K562 (cell line): ENCODE measurements around the gene CTBS. TPM values are rescaled to one million over a fixed set of nuclear protein-coding genes. Genes with fewer than 3 reads are reported as not detected.

Source experiments
- CBFA2T2 ChIP-seq: fragments of 450-650 bp; conservative IDR thresholded peaks from 2 replicates; pipeline ENCODE4 v1.6.1; 2017; ENCODE audit warnings: mild to moderate bottlenecking
- CBFB ChIP-seq: sonication (generic); formaldehyde crosslinking; IDR thresholded peaks from 2 replicates; pipeline ENCODE4 v1.4.0; 2020; ENCODE audit warnings: mild to moderate bottlenecking, missing genetic modification reagents
- CBX2 ChIP-seq: fragments of 200-600 bp; sonication (generic); IDR thresholded peaks from one replicate; pipeline ENCODE4 v1.6.1; 2012; ENCODE audit warnings: mild to moderate bottlenecking, low read length, inconsistent platforms; ENCODE audit not compliant: insufficient read depth, poor library complexity, severe bottlenecking
- CEBPG ChIP-seq, 3 experiments: fragments of 200-800 bp in 1 of 3; sonication (Bioruptor generic) in 1 of 3; sonication (generic) in 1 of 3; formaldehyde crosslinking in 1 of 3; IDR thresholded peaks in 2 of 3; conservative IDR thresholded peaks in 1 of 3; 2 replicates each; pipeline versions ENCODE4 v1.6.1 to v1.8.0; 2016 to 2022; ENCODE audit warnings: missing compliant biosample characterization in 2 of 3, missing genetic modification characterization in 2 of 3, mild to moderate bottlenecking in 1 of 3, missing genetic modification reagents in 1 of 3
- EP400 ChIP-seq: fragments of 450-650 bp; IDR thresholded peaks from 2 replicates; pipeline ENCODE4 v1.6.1; 2017; ENCODE audit warnings: antibody characterized with exemption, mild to moderate bottlenecking, moderate library complexity
- FIP1L1 ChIP-seq: fragments of 200-400 bp; formaldehyde crosslinking; IDR thresholded peaks from 2 replicates; pipeline ENCODE4 v1.6.1; 2018; ENCODE audit warnings: mild to moderate bottlenecking, low read depth, low read length; ENCODE audit not compliant: poor library complexity, severe bottlenecking
- HNRNPK ChIP-seq: fragments of 200-400 bp; formaldehyde crosslinking; IDR thresholded peaks from one replicate; pipeline ENCODE4 v1.6.1; 2018; ENCODE audit warnings: mild to moderate bottlenecking, low read depth, low read length; ENCODE audit not compliant: poor library complexity, severe bottlenecking
- RNF2 ChIP-seq: sonication (generic); IDR thresholded peaks from 2 replicates; pipeline ENCODE4 v1.6.1; 2016
- polyA plus RNA-seq, 8 experiments: library from polyadenylated mRNA; depleted of rRNA in 4 of 8; stranded (reverse) in 5 of 8; unstranded in 3 of 8; fragments of >200 nt; fragmentation: Nextera tagmentation in 2 of 8; fragmentation: Illumina TruSeq in 1 of 8; extraction: Ambion mirVana in 2 of 8; extraction: Trizol in 1 of 8; gene quantifications; 2 replicates each; pipeline versions ENCODE4 v1.2.1 to v1.2.3, GENCODE V29; 2011 to 2014; ENCODE audit warnings: inconsistent platforms in 1 of 8, missing spikeins in 1 of 8
- total RNA-seq, 7 experiments: library from RNA; depleted of rRNA in 6 of 7; stranded (reverse); fragments of >200 nt in 6 of 7; fragmentation: Illumina TruSeq in 2 of 7; extraction: Trizol in 2 of 7; gene quantifications; 2 replicates each; pipeline versions ENCODE4 v1.2.1 to v1.2.3, GENCODE V29; 2011 to 2021; ENCODE audit warnings: low replicate concordance in 1 of 7
- TF ChIP-seq, protein P1 (sequence below): IDR thresholded peaks from 3 replicates; pipeline ENCODE4 v1.6.1; 2011; ENCODE audit warnings: borderline replicate concordance, mild to moderate bottlenecking; ENCODE audit not compliant: insufficient read length, insufficient read depth
- TF ChIP-seq, protein P2 (sequence below): fragments of 450-650 bp; IDR thresholded peaks from 2 replicates; pipeline ENCODE4 v1.6.1; 2016
- TF ChIP-seq, protein P3 (sequence below): fragments of 450-650 bp; IDR thresholded peaks from 2 replicates; pipeline ENCODE4 v1.6.1; 2016; ENCODE audit warnings: mild to moderate bottlenecking, moderate library complexity

The CTBS gene
- total and polyA plus RNA-seq, 9 of the 15 experiments (the other 6 are each of a cell fraction or from before 2014, with no cell fraction given) = 3.0 to 19.8 (median 9.9) TPM

DNA sequence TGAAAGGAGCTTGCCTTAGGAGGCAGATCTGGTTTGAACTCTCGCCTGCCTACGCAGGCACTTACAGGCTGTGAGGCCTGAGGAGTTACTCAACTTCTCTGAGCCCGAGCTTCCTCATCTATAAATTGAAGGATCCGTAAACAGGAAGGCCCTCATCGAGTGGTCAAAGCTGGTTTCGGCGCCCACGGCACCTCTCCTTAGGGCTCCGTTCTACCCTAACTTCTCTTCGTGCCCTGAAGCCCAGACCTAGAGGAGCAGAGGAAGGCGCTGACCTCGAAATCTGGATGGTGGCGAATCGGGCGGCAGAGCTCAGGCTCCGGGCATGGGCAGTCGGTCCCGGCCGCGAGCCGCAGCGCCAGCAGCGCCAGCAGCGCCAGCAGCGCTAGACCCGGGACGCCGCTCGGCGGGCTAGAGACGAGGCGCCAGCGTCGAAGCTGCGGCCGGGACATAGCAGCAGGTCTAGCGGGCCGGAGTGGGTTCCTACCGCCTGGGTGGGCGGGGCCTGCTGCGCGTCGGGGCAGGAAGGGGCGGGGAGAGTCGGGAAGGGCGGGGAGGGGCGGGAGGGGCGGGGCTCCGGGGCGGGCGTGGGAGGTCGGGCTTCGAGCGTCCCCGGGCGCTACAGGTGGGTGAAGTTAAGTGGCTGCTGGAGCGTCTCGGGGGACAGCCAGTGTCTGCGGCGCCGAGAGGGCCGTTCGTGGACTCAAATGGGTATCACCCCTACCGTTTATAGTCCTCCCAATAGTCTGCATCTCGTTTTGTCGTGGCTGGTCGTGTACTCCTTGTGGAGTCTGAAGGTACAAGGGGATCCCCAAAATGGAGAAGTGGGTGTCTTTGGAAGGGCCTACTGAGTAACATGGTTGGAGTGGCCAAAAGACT is at the start of gene CTBS (continued):
- TF ChIP-seq FIP1L1 (no peak), CEBPG (CRISPR knock-in tag; IDR thresholded peaks at IDR 0.05) (no peak), CEBPG (tag; conservative IDR thresholded peaks at IDR 0.05 in 1 of 2, IDR thresholded peaks at IDR 0.05 in 1 of 2) (peak; percentile 56 to 68; a peak in 3 of 4 replicates), CBX2 (no peak), RNF2 (peak; percentile 71), EP400 (peak; percentile 34; the same call in 1 of the 2 replicates), HNRNPK (peak; percentile 79), CBFA2T2 (no peak), CBFB (CRISPR knock-in tag) (no peak)
- TF ChIP-seq, protein P1, sequence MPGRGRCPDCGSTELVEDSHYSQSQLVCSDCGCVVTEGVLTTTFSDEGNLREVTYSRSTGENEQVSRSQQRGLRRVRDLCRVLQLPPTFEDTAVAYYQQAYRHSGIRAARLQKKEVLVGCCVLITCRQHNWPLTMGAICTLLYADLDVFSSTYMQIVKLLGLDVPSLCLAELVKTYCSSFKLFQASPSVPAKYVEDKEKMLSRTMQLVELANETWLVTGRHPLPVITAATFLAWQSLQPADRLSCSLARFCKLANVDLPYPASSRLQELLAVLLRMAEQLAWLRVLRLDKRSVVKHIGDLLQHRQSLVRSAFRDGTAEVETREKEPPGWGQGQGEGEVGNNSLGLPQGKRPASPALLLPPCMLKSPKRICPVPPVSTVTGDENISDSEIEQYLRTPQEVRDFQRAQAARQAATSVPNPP = no peak
- TF ChIP-seq, protein P2, sequence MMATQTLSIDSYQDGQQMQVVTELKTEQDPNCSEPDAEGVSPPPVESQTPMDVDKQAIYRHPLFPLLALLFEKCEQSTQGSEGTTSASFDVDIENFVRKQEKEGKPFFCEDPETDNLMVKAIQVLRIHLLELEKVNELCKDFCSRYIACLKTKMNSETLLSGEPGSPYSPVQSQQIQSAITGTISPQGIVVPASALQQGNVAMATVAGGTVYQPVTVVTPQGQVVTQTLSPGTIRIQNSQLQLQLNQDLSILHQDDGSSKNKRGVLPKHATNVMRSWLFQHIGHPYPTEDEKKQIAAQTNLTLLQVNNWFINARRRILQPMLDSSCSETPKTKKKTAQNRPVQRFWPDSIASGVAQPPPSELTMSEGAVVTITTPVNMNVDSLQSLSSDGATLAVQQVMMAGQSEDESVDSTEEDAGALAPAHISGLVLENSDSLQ = no peak
- TF ChIP-seq, protein P3, sequence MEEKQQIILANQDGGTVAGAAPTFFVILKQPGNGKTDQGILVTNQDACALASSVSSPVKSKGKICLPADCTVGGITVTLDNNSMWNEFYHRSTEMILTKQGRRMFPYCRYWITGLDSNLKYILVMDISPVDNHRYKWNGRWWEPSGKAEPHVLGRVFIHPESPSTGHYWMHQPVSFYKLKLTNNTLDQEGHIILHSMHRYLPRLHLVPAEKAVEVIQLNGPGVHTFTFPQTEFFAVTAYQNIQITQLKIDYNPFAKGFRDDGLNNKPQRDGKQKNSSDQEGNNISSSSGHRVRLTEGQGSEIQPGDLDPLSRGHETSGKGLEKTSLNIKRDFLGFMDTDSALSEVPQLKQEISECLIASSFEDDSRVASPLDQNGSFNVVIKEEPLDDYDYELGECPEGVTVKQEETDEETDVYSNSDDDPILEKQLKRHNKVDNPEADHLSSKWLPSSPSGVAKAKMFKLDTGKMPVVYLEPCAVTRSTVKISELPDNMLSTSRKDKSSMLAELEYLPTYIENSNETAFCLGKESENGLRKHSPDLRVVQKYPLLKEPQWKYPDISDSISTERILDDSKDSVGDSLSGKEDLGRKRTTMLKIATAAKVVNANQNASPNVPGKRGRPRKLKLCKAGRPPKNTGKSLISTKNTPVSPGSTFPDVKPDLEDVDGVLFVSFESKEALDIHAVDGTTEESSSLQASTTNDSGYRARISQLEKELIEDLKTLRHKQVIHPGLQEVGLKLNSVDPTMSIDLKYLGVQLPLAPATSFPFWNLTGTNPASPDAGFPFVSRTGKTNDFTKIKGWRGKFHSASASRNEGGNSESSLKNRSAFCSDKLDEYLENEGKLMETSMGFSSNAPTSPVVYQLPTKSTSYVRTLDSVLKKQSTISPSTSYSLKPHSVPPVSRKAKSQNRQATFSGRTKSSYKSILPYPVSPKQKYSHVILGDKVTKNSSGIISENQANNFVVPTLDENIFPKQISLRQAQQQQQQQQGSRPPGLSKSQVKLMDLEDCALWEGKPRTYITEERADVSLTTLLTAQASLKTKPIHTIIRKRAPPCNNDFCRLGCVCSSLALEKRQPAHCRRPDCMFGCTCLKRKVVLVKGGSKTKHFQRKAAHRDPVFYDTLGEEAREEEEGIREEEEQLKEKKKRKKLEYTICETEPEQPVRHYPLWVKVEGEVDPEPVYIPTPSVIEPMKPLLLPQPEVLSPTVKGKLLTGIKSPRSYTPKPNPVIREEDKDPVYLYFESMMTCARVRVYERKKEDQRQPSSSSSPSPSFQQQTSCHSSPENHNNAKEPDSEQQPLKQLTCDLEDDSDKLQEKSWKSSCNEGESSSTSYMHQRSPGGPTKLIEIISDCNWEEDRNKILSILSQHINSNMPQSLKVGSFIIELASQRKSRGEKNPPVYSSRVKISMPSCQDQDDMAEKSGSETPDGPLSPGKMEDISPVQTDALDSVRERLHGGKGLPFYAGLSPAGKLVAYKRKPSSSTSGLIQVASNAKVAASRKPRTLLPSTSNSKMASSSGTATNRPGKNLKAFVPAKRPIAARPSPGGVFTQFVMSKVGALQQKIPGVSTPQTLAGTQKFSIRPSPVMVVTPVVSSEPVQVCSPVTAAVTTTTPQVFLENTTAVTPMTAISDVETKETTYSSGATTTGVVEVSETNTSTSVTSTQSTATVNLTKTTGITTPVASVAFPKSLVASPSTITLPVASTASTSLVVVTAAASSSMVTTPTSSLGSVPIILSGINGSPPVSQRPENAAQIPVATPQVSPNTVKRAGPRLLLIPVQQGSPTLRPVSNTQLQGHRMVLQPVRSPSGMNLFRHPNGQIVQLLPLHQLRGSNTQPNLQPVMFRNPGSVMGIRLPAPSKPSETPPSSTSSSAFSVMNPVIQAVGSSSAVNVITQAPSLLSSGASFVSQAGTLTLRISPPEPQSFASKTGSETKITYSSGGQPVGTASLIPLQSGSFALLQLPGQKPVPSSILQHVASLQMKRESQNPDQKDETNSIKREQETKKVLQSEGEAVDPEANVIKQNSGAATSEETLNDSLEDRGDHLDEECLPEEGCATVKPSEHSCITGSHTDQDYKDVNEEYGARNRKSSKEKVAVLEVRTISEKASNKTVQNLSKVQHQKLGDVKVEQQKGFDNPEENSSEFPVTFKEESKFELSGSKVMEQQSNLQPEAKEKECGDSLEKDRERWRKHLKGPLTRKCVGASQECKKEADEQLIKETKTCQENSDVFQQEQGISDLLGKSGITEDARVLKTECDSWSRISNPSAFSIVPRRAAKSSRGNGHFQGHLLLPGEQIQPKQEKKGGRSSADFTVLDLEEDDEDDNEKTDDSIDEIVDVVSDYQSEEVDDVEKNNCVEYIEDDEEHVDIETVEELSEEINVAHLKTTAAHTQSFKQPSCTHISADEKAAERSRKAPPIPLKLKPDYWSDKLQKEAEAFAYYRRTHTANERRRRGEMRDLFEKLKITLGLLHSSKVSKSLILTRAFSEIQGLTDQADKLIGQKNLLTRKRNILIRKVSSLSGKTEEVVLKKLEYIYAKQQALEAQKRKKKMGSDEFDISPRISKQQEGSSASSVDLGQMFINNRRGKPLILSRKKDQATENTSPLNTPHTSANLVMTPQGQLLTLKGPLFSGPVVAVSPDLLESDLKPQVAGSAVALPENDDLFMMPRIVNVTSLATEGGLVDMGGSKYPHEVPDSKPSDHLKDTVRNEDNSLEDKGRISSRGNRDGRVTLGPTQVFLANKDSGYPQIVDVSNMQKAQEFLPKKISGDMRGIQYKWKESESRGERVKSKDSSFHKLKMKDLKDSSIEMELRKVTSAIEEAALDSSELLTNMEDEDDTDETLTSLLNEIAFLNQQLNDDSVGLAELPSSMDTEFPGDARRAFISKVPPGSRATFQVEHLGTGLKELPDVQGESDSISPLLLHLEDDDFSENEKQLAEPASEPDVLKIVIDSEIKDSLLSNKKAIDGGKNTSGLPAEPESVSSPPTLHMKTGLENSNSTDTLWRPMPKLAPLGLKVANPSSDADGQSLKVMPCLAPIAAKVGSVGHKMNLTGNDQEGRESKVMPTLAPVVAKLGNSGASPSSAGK = peak; percentile 71; the same call in 1 of the 2 replicates
